Activated CD8-positive, alpha-beta memory T cell treated with anti-CD3 and anti-CD28 coated beads, Interleukin-2, amount 50 U/mL, for 1 hour (primary cell): ENCODE data around the gene C17orf75.
A peak's percentile ranks its signal among the peaks of the same experiment; 100 is the strongest.
"Not testable (repeated sequence)": the region's sequence is repeated elsewhere in the genome, so short reads cannot be mapped to it uniquely, and the experiment has no call there.

Source experiments
- DNase-seq: peaks from one replicate; pipeline ENCODE4 v3.0.0-alpha.2; 2020; ENCODE audit errors: extremely low read depth

Gene C17orf75, protein sequence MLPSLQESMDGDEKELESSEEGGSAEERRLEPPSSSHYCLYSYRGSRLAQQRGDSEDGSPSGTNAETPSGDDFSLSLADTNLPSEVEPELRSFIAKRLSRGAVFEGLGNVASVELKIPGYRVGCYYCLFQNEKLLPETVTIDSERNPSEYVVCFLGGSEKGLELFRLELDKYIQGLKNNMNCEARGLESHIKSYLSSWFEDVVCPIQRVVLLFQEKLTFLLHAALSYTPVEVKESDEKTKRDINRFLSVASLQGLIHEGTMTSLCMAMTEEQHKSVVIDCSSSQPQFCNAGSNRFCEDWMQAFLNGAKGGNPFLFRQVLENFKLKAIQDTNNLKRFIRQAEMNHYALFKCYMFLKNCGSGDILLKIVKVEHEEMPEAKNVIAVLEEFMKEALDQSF

DNA sequence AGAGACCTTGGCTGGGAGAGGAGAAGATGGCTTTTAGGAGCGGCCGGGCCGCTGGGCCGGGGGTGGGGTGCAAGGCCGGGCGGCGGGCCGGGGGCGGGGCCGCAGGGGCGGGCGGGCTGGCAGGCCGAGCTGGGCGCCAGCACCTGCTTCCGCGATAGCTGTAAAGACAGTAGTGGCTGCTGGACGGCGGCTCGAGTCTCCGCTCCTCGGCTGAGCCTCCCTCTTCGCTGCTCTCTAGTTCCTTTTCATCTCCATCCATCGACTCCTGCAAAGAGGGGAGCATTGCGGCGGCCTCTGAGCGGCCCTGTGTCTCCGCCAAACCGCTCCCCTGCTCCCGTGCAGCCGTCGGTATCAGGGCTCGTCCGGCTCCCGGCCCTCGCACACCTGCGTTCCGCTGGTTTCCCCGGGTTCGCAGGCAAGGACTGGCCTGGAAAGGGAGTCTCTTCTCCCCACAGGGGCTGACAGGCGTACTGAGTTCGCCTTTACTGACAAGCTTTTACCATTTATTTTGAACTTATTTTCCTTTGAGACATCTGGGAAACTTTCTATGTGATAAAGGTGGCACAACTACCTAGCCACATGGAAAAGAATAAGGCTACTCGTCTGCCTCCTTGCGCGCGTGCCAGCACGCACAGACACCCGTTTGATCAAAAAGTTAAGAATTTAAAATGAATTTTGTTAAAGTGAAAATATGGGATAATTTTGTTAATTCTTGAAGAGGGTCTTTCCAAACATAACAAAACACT lies at the start of gene C17orf75:
TSS of gene C17orf75 (minus strand) at position 317 of the 746 bp plus-strand sequence. CDS start at position 283, 34 bp downstream.
- peak; percentile 55 for DNase-seq

DNA sequence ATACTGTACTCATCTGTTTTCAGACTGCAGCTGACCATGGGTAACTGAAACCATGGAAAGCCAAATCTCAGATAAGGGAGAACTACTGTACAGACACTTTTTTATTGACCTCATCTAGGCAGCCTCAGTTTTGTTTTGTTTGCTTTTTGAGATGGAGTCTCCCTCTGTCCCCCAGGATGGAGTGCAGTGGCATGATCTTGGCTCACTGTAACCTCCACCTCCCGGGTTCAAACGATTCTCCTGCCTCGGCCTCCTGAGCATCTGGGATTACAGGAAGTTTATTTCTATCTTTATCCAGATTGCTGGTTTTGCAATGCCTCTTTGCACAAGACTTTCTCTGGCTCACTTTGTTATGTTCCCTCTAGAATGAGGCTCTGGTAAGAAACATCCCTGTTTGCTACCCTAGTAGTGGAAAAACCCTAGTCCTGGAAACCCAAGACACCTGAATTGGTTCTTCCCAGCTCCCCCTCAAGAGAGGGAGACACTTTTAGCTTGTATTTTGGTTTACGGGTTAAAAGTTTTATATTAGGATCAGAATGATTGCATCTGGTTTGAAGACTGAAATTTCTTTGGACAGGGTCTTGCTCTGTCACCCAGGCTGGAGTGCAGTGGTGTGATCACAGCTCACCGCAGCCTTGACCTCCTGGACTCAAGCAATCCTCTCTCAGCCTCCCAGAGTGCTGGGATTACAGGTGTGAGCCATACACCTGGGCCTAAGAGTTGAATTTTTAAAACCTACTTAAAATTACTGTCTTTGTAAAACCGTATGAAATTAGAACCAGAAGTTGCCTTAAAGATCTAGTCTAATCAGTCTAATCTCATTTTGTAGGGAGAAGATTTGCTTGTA lies 46.9 kb upstream of the C17orf75 start:
- DNase-seq, result no peak

DNA sequence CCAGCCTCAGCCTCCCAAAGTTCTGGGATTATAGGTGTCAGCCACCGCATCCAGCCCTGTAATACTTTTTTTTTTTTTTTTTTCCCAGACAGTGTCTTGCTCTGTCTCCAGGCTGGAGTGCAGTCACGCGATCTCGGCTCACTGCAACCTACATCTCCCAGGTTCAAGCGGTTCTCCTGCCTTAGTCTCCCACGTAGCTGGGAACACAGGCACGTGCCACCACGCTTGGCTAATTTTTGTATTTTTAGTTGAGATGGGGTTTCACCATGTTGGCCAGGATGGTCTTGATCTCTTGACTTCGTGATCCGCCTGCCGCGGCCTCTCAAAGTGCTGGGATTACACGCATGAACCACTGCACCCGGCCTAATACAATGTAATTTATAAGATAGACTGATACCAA lies 46.2 kb upstream of the C17orf75 start:
- DNase-seq, result not testable (repeated sequence)

DNA sequence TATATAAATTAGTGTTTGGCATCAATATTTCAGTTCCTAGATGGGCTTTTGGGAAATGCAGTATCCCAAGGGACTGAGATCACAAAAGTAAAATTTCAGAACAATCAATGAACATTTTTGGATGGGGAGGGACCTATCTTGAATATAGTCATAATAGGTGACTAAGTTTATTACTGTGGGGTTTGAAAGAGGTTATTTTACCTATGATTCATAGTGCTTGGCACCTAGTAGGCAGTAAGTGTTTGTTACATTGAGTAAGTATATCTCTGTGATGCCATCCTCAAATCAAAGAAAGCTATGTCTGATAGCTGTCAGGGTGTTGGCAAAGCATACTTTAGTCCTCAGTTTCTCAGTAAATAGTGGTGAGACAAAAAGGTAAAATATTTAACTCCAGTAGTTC lies 44.9 kb upstream of the C17orf75 start:
- no peak for DNase-seq

DNA sequence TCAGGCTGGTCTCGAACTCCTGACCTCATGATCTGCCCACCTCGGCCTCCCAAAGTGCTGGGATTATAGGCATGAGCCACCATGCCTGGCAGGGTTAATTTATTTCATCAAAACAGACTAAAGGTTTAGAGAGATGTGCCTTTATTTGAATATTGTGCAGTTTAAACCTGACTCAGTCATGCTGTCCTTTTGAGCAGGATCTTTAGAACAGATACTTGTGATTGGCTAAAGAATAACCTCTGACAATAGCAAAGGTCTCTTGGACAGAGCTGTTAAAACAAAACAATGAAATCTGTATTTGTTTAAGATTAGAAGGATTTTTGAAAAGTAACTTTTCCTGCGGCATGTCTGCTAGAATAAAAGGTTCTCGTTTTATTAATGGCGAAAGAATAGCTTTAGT lies 44.0 kb upstream of the C17orf75 start:
- DNase-seq, result no peak

DNA sequence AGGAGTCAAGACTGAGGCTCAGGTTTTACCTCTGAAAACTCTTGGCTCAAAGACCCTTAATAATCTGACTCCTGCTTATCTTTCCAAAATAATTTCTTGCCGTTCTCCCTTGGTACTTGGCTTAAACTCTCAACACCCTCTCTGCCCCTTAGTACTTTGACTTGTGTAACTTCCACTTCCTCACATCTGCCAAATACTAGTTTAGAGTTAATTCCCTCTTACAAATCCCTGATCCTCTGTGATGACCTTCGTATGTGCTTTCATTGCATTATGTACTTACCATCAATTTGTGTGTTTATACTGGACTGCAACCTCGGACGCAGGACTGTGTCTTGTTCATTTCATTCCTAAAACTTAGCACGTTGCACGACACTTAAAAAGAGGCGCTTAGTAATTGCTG lies 43.1 kb upstream of the C17orf75 start:
- DNase-seq, result no peak

DNA sequence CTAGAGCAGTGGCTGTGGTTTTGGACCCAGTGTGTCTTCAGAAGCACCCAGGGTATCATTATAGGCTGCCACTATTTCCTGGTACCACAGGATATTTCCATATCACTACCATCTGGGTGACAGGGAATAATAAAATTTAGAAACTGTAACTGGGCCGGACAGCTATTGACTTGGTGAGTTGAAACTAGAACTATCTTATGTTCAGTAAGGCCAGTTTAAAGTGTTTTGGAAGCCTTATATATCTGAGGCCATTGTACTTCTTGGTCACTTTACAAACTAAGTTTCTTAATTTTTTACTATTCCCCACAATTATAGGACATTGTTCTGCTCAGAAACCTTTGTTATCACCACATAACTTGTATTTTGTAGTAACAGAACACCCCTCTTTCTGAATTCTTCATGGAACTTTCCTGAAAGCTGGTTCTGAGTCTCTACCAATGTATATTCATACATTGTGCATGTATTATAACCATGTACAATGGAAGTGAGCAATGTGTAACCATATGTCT lies 42.0 kb upstream of the C17orf75 start:
- no peak for DNase-seq

DNA sequence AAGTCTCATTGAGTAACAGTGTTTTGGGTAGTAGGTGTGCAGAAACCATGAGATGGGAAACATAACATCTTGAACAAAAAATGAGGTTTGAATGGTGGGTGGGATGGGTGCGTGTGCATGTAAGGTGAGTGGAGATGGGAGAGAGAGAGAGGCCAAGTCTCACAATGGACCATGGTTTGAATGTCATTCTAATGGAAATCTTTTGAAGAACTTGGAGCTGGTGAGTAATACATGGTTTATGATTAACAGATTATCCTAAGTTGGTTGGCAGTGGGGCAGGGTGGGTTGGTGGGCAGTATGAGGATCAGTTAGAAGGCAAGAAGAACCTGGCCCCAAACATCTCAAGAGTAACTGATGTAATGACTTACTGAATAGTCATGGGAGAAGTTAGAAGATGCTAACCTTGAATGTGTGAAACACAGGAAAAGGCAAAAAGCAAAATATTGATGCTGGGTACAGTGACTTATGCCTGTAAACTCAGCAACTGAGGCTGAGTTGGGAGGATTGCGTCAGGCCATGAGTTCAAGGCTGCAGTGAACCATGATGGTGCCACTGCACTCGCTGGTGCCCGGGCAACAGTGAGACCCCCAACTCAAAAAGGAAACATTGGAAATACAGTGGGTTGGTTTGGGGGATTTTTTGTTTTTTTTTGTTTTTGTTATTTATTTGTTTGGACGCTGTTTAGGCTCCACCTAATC lies 40.7 kb upstream of the C17orf75 start:
- no peak for DNase-seq

DNA sequence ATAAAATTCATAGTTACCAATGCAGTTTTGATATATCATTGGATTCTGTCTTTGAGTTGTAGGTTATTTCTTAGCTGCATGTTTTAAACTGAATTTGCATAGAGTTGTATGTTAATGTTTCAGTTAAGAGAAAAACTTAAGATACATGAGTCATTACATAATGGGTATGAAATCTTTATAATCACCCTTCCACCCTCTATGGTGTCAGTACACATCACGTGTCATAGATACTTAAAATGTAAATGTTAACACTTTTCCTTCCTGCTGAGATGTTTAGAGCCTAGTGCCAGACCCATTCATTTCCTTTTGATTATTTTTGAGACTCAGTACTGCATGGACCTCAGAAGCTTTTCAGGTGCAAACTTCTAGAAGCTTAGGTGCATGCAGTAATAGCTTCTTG lies 28.5 kb upstream of the C17orf75 start:
- DNase-seq, result no peak

DNA sequence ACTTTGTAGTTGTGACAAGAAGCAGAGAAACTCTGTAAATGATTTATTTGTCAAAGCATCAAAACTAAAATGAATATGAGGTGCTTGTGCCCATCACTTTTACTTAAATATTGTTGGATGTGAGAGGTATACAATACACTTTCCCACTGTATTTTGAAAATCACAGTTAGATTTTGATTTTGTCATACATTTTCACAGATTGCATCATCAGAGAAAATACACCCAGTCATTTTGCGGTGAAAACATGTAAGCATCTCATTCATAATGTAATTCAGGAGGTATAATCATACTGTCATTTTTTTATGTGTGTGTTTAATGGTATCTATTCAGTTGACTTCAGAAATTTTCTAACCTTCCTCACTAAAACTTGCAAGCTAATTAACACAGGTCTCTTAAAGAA lies 19.3 kb upstream of the C17orf75 start:
- no peak for DNase-seq

DNA sequence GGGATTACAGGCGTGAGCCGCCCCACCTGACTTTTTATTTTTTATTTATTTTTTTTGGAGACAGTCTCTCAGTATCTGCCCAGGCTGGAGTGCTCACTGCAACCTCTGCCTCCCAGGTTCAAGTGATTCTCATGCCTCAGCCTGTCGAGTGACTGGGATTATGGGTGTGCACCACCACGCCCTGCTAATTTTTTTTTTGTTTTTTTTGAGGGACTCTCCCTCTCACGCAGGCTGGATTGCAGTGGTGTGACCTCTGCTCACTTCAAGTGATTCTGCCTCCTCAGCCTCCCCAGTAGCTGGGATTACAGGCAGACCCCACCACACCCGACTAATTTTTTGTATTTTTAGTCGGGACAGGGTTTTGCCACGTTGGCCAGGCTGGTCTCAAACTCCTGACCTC lies 15.6 kb upstream of the C17orf75 start:
- DNase-seq, result no peak

DNA sequence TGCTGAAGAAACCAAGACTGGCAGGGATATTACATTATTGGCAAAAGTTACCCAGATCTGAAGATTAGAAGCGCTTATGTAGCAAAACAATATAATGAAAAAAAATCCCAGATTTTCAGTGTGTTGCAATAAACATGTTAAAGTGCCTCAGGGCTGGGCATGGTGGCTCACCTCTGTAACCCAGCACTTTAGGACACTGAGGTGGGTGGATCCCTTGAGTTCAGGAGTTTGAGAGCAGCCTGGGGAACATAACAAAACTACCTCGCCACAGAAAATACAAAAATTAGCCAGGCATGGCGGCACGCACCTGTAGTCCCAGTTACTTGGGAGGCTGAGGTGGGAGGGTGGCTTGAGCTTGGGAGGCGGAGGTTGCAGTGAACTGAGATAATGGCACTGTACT lies 14.8 kb upstream of the C17orf75 start:
- DNase-seq, result no peak

DNA sequence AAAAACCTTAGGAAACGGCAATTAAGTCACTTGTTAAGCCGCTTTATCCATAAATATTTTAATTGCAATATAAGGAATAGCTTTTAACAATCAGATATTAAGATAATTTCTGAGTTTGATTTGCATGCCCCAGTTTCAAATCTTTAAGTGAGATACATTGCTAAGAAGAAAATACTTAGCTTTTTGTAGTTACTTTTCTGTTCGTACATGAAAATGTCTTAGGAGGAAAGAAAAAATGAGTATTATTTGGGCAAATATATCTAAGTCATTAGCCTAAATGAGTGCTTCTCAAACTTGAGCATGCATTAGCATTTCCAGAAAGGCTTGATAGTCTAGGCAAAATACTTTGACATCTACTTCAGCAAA lies 14.4 kb upstream of the C17orf75 start:
- DNase-seq, result no peak

DNA sequence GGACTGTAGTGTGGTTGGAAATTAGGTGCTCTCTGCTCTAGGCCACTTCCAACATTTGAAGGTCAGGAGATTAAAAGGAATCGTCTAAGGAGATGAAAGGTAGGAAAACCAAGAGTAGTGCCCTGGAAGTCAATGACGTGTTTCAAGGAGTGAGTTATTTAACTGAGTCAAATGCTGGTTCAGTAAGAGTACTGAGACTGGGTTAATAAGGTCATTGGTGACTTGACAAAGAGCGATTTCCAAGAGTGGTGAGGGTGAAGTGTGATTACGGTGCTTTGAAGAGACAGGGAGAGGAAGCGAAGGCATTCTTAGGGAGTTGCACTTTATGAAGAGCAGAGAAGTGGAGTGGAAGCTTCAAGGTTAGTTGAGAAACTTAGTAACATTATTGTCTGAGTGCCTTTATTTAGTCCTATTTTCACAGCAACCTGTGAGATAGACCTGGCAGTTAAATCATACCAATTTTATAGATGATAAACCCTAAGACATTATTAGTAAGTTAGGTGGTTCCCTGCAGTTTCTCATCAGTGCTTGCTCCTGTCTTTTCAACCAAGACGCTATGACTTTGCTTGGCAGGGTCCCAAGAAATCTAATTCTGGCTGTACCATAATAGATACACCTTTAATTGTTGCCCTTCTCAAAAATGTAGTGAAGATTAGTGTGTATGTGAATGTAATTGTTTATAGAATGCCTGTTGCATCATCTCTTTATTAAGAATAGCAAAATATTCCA lies 13.8 kb upstream of the C17orf75 start:
- DNase-seq, result no peak

DNA sequence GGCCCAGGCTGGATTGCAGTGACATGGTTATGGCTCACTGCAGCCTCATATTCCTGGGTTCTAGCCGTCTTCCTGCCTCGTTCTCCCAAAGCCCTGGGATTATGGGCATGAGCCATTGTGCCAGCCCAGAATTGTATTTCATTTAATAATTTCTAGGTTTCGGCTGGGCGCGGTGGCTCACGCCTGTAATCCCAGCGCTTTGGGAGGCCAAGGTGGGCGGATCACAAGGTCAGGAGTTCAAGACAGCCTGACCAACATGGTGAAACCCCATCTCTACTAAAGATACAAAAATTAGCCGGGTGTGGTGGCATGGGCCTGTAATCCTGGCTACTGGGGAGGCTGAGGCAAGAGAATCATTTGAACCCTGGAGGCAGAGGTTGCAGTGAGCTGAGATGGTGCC lies 10.8 kb upstream of the C17orf75 start:
- not testable (repeated sequence) for DNase-seq

DNA sequence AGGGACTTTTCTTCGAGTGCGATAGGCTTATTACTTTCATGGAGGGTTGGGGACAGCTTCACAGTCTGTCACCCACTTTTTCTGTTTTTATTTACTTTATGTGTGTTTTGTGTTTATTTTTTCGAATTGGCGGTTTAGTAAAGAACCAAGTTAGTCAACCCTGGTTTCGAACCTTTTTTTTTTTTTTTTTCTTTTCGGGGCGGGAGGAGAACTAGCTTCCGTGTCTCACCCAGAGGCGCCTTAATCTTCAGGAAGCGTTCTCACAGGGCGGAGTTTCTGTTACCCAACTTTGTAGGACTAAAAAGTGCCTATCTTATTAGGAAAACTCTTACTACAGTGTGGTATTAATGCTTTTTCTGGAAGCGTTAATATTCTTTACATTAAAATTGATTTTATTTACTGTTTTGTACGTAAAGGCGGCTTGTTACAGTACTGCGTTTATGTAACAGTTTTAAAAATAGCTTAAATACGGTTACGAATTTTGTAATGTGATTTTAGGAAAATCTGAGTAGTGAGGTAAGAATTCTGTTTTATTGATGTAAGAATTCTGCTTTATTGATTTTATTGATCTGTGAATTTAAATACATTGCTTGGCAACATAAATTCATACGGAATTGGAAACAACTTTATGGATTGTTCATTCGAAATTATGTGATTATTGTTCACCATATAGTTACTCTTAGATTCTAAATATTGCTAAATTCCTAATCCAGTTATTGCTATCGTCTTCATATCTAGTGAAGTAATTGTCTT lies 8.9 kb upstream of the C17orf75 start:
- peak; percentile 12 for DNase-seq

DNA sequence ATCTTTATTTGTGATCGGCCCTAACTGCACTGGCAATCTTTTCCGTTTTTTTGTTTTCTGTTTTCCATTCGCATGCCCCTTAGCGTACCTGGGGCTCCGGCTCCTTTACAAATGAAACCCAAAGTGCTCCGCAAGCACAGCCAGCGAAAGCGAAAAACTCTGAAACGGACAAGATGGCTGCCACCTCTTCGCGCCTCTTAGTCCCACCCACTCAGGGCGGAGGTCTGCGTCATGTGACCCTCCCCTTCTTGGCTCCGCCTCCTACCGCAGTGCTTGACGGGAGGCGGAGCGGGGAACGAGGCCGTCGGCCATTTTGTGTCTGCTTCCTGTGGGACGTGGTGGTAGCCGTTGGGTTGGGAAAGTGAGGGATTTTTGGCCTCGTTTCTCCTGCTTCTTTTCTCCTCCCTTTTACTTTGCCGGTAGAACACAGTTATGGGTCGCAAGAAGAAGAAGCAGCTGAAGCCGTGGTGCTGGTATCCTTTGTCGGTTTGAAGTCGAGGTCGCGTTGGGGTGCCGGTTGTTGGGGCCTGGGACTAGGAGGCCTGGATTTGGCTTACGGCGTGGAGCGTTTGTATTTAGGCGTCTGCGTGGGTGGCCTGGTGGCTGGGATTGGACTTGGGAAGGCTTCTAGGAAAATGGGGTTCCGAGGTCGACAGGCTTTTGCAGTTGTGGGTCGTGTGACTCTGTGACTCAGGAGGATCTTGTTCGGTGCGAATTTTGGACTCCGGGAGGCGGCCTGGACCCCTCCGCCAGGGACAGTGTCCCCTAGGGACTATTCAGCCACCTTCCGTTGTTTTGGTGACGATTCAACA lies 8.1 kb upstream of the C17orf75 start, which contains the start of gene ZNF207:
TSS of gene ZNF207 (plus strand) at position 304 of the 812 bp plus-strand sequence. CDS start at position 433, 129 bp downstream.
- peak; percentile 89 for DNase-seq

DNA sequence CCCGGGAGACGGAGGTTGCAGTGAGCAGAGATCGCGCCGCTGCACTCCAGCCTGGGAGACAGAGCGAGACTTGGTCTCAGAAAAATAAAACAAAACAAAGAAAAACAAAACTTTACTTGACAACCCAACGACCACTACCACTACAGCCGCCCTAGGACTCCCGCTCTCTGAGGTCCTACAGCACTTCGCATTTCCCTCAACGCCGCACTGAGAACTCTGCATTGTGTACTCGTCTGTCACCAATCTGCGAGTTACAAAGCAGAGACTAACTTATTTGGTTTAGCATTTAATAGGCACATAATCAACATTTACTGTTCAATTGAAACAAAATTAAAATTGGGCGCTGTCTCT lies 7.5 kb upstream of the C17orf75 start:
- DNase-seq, result no peak

DNA sequence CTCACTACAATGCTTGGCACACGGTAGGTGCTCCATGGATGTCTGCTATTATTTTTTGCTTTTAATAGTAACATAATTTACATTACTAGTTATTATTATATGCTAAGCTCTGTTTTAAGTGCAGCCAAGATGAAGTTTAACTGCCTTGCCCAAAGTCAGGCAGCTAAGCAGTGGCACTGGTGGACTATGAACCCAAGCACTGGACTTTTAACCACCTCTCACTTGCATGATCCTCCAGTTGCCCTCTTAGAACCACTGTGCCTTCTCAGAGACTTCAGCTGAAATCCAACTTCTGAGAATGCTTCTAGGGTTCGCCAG lies 6.5 kb upstream of the C17orf75 start:
- no peak for DNase-seq
